A549 (cell line): ENCODE results near the gene ZNF69. TPM values are rescaled to one million over a fixed set of nuclear protein-coding genes. Genes with fewer than 3 reads are reported as not detected.

ENCODE experiments used
- ATAC-seq, 2 experiments: fragments of 200-7000 bp in 1 of 2; fragments of >200 bp in 1 of 2; cut with Nextera tagmentation in 1 of 2; cut with Tn5 transposase in 1 of 2; 3 replicates each; pipeline versions ENCODE4 v1.8.0 to v1.9.1; 2018 to 2020; ENCODE audit warnings: mild to moderate bottlenecking in 1 of 2, moderate library complexity in 1 of 2
- CTCF ChIA-PET: fragments of 300-600 bp; sonication (Branson Sonifier 250); formaldehyde crosslinking; extraction: SDS; loops from one replicate; lab custom pipeline; 2021; ENCODE audit warnings: antibody characterized with exemption, inconsistent platforms; lab: Yijun Ruan, JAX
- POLR2A ChIA-PET: fragments of 350-600 bp; formaldehyde crosslinking; extraction: SDS; loops from one replicate; lab custom pipeline; 2021; ENCODE audit warnings: antibody characterized with exemption, inconsistent platforms; lab: Yijun Ruan, JAX
- DNase-seq, 2 experiments: peaks; one replicate each; pipeline versions ENCODE4 v3.0.0 to v3.0.0-alpha.2; 2011 to 2016; ENCODE audit warnings: low read depth in 1 of 2, low spot score in 1 of 2
- FAIRE-seq: peaks from 2 replicates; lab custom pipeline; 2011; peaks lifted over from hg19 to GRCh38; lab: Jason Lieb, UNC
- H3K27ac ChIP-seq, 2 experiments: fragments of >200 bp; sonication (Bioruptor Twin); formaldehyde crosslinking; 3 replicates each; pipeline ENCODE4 v1.5.1; 2016 to 2017
- H3K4me1 ChIP-seq: fragments of >200 bp; sonication (Bioruptor Twin); formaldehyde crosslinking; 3 replicates; pipeline ENCODE4 v1.6.1; 2016
- H3K4me2 ChIP-seq: fragments of >200 bp; sonication (Bioruptor Twin); formaldehyde crosslinking; 3 replicates; pipeline ENCODE4 v1.6.1; 2016
- H3K4me3 ChIP-seq: fragments of >200 bp; sonication (Bioruptor Twin); formaldehyde crosslinking; 3 replicates; pipeline ENCODE4 v1.5.1; 2016
- H3K9me3 ChIP-seq: fragments of >200 bp; sonication (Bioruptor Twin); formaldehyde crosslinking; 3 replicates; pipeline ENCODE4 v1.6.1; 2016
- BHLHE40 ChIP-seq: IDR thresholded peaks from 2 replicates; pipeline ENCODE4 v1.6.1; 2012; ENCODE audit warnings: low read depth, low read length, inconsistent platforms
- CBX2 ChIP-seq: fragments of 200-600 bp; sonication (generic); IDR thresholded peaks from 2 replicates; pipeline ENCODE4 v1.6.1; 2016; ENCODE audit warnings: low read depth, mild to moderate bottlenecking, borderline replicate concordance
- CHD2 ChIP-seq: fragments of 150-350 bp; IDR thresholded peaks from 2 replicates; pipeline ENCODE4 v1.6.1; 2014; ENCODE audit warnings: low read length; ENCODE audit not compliant: partially characterized antibody
- CHD4 ChIP-seq: fragments of 200-600 bp; sonication (generic); IDR thresholded peaks from 2 replicates; pipeline ENCODE4 v1.6.1; 2016; ENCODE audit warnings: antibody characterized with exemption, mild to moderate bottlenecking, borderline replicate concordance
- EHF ChIP-seq: fragments of 250-450 bp; sonication (Bioruptor Pico); IDR thresholded peaks from 2 replicates; pipeline ENCODE4 v1.5.0; 2020; ENCODE audit warnings: mild to moderate bottlenecking
- EHMT2 ChIP-seq: fragments of 200-600 bp; sonication (generic); IDR thresholded peaks from 2 replicates; pipeline ENCODE4 v1.6.1; 2016; ENCODE audit warnings: antibody characterized with exemption, low read depth, mild to moderate bottlenecking, moderate library complexity
- ESRRA ChIP-seq: fragments of 150-350 bp; IDR thresholded peaks from 2 replicates; pipeline ENCODE4 v1.6.1; 2014; ENCODE audit warnings: mild to moderate bottlenecking, low read length, borderline replicate concordance
- HDAC2 ChIP-seq: fragments of 200-600 bp; sonication (generic); IDR thresholded peaks from 2 replicates; pipeline ENCODE4 v1.6.1; 2016
- HOXA7 ChIP-seq: fragments of 250-450 bp; sonication (Bioruptor Pico); IDR thresholded peaks from 2 replicates; pipeline ENCODE4 v1.5.0; 2020; ENCODE audit warnings: mild to moderate bottlenecking, moderate library complexity
- JUN ChIP-seq, 2 experiments: fragments of >200 bp; sonication (Bioruptor Twin); formaldehyde crosslinking; IDR thresholded peaks; 2 replicates in 1 of 2; 3 replicates in 1 of 2; pipeline ENCODE4 v1.6.1; 2016 to 2017
- MAFK ChIP-seq: fragments of 450-650 bp; IDR thresholded peaks from 2 replicates; pipeline ENCODE4 v1.6.1; 2014; ENCODE audit not compliant: partially characterized antibody
- POLR2A ChIP-seq: IDR thresholded peaks from 2 replicates; pipeline ENCODE4 v1.6.1; 2012; ENCODE audit warnings: mild to moderate bottlenecking, low read length
- RAD21 ChIP-seq, 2 experiments: fragments of >200 bp in 1 of 2; sonication (Bioruptor Twin) in 1 of 2; formaldehyde crosslinking in 1 of 2; IDR thresholded peaks in 1 of 2; conservative IDR thresholded peaks in 1 of 2; 2 replicates in 1 of 2; 3 replicates in 1 of 2; pipeline ENCODE4 v1.6.1; 2012 to 2018; ENCODE audit warnings: inconsistent platforms in 1 of 2
- ZFP36 ChIP-seq: fragments of 450-650 bp; IDR thresholded peaks from 2 replicates; pipeline ENCODE4 v1.6.1; 2014; ENCODE audit warnings: borderline replicate concordance; ENCODE audit not compliant: partially characterized antibody
- ZNF302 ChIP-seq: fragments of 250-450 bp; sonication (Bioruptor Pico); IDR thresholded peaks from 2 replicates; pipeline ENCODE4 v1.9.0; 2021; ENCODE audit warnings: inconsistent platforms, mild to moderate bottlenecking, moderate library complexity
- WGBS: methylation state at CpG from one replicate; pipeline ENCODE4 v1.1.6; 2017; ENCODE audit errors: missing lambda C conversion rate; 5-methylcytosine and 5-hydroxymethylcytosine counted together
- polyA plus RNA-seq, 4 experiments: library from polyadenylated mRNA; depleted of rRNA in 3 of 4; stranded (reverse); fragments of >200 nt; fragmentation: RNase III in 1 of 4; extraction: RNeasy Plus Mini Kit Qiagen cat#74134 plus additional on column Dnase treatment in 1 of 4; gene quantifications; 2 replicates in 3 of 4; 3 replicates in 1 of 4; pipeline ENCODE4 v1.2.3, GENCODE V29; 2011 to 2017
- TF ChIP-seq, protein P1 (sequence below): IDR thresholded peaks from 2 replicates; pipeline ENCODE4 v1.6.1; 2012; ENCODE audit warnings: low read depth, borderline replicate concordance

ZNF69 gene
- polyA plus RNA-seq, 2 of the 4 experiments (the other 2 are of a cell fraction): not detected

DNA sequence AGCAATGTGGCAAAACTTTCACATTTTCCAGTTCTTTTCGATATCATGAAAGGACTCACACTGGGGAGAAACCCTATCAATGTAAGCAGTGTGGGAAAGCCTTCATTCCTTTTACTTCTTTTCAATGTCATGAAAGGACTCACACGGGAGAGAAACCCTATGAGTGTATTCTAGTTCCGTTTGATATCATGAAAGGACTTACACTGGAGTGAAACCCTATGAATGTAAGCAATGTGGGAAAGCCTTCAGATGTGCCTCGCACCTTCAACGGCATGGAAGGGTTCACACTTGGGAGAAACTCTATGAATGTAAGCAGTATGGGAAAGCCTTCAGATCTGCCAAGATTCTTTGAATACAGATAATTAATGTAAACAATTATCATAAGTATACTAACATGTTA is 62.7 kb downstream of the ZNF69 start:
- H3K4me2 ChIP-seq: no peak overlapping the region
- FAIRE-seq: no peak
- ATAC-seq: no peak
- H3K4me3 ChIP-seq: no peak overlapping the region
- CTCF ChIA-PET: no interaction called here
- no peaks in the 10 kb centered on the region for H3K4me1 ChIP-seq
- H3K27ac ChIP-seq: no peak overlapping the region
- POLR2A ChIA-PET: no interaction called here
- peaks cover 17% of the 10 kb centered on the region for H3K9me3 ChIP-seq
- TF ChIP-seq CBX2: no peak
- no peak for TF ChIP-seq HOXA7
- no peak for TF ChIP-seq RAD21 (conservative IDR thresholded peaks at IDR 0.05 in 1 of 2, IDR thresholded peaks at IDR 0.05 in 1 of 2)
- TF ChIP-seq ESRRA: no peak
- no peak for TF ChIP-seq CHD4
- no peak for TF ChIP-seq POLR2A
- no peak for TF ChIP-seq JUN (IDR thresholded peaks at IDR 0.05)
- no peak for TF ChIP-seq EHMT2
- no peak for TF ChIP-seq CHD2
- TF ChIP-seq BHLHE40: no peak
- TF ChIP-seq, protein P1, sequence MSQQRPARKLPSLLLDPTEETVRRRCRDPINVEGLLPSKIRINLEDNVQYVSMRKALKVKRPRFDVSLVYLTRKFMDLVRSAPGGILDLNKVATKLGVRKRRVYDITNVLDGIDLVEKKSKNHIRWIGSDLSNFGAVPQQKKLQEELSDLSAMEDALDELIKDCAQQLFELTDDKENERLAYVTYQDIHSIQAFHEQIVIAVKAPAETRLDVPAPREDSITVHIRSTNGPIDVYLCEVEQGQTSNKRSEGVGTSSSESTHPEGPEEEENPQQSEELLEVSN: no peak
- TF ChIP-seq HDAC2: no peak
- TF ChIP-seq EHF (CRISPR knock-in tag): no peak
- TF ChIP-seq ZNF302 (CRISPR knock-in tag): no peak
- TF ChIP-seq ZFP36: no peak
- no peak for TF ChIP-seq MAFK
- 55% methylated on average over 5 of the region's 5 CpGs for WGBS
- DNase-seq: no peak

Other genes with a start within 250 kb of the ZNF69 start
- 3.7 and 3.9 TPM in 2 replicates for gene ZNF823, start 148.8 kb upstream of the ZNF69 start, polyA plus RNA-seq (2011; rRNA removed)
- gene ZNF823, start 148.8 kb upstream of the ZNF69 start, polyA plus RNA-seq (2017; fragmentation: RNase III; extraction: RNeasy Plus Mini Kit Qiagen cat#74134 plus additional on column Dnase treatment): 2.4 to 2.9 TPM (median 2.7 TPM) in 3 replicates
- 0.01 TPM in 1 of 2 replicates, not detected in the other for gene ZNF441, start 120.8 kb upstream of the ZNF69 start, polyA plus RNA-seq (2011; rRNA removed)
- gene ZNF441, start 120.8 kb upstream of the ZNF69 start, polyA plus RNA-seq (2017; fragmentation: RNase III; extraction: RNeasy Plus Mini Kit Qiagen cat#74134 plus additional on column Dnase treatment): 0.01 TPM in 1 of 3 replicates, not detected in the others
- gene ZNF491, start 89.3 kb upstream of the ZNF69 start, polyA plus RNA-seq (2011; rRNA removed): not detected in 2 replicates
- gene ZNF491, start 89.3 kb upstream of the ZNF69 start, polyA plus RNA-seq (2017; fragmentation: RNase III; extraction: RNeasy Plus Mini Kit Qiagen cat#74134 plus additional on column Dnase treatment): not detected in 3 replicates
- gene ZNF440, start 73.5 kb upstream of the ZNF69 start, polyA plus RNA-seq (2011; rRNA removed): not detected in 2 replicates
- gene ZNF440, start 73.5 kb upstream of the ZNF69 start, polyA plus RNA-seq (2017; fragmentation: RNase III; extraction: RNeasy Plus Mini Kit Qiagen cat#74134 plus additional on column Dnase treatment): 0.03 to 0.04 TPM in 2 of 3 replicates, not detected in the other
- gene ZNF439, start 39.1 kb upstream of the ZNF69 start, polyA plus RNA-seq (2011; rRNA removed): not detected in 2 replicates
- gene ZNF439, start 39.1 kb upstream of the ZNF69 start, polyA plus RNA-seq (2017; fragmentation: RNase III; extraction: RNeasy Plus Mini Kit Qiagen cat#74134 plus additional on column Dnase treatment): not detected in 3 replicates
- gene ZNF700, start 37.3 kb downstream of the ZNF69 start, polyA plus RNA-seq (2011; rRNA removed): 0.37 and 0.43 TPM in 2 replicates
- 0.30 to 0.37 TPM (median 0.33 TPM) in 3 replicates for gene ZNF700, start 37.3 kb downstream of the ZNF69 start, polyA plus RNA-seq (2017; fragmentation: RNase III; extraction: RNeasy Plus Mini Kit Qiagen cat#74134 plus additional on column Dnase treatment)
- not detected in 2 replicates for gene ZNF763, start 77.3 kb downstream of the ZNF69 start, polyA plus RNA-seq (2011; rRNA removed)
- not detected in 3 replicates for gene ZNF763, start 77.3 kb downstream of the ZNF69 start, polyA plus RNA-seq (2017; fragmentation: RNase III; extraction: RNeasy Plus Mini Kit Qiagen cat#74134 plus additional on column Dnase treatment)
- not detected in 2 replicates for gene ZNF433, start 147.9 kb downstream of the ZNF69 start, polyA plus RNA-seq (2011; rRNA removed)
- not detected in 3 replicates for gene ZNF433, start 147.9 kb downstream of the ZNF69 start, polyA plus RNA-seq (2017; fragmentation: RNase III; extraction: RNeasy Plus Mini Kit Qiagen cat#74134 plus additional on column Dnase treatment)
- gene ZNF878, start 165.2 kb downstream of the ZNF69 start, polyA plus RNA-seq (2011; rRNA removed): not detected in 2 replicates
- not detected in 3 replicates for gene ZNF878, start 165.2 kb downstream of the ZNF69 start, polyA plus RNA-seq (2017; fragmentation: RNase III; extraction: RNeasy Plus Mini Kit Qiagen cat#74134 plus additional on column Dnase treatment)
- gene ZNF844, start 176.9 kb downstream of the ZNF69 start, polyA plus RNA-seq (2011; rRNA removed): not detected in 2 replicates
- gene ZNF844, start 176.9 kb downstream of the ZNF69 start, polyA plus RNA-seq (2017; fragmentation: RNase III; extraction: RNeasy Plus Mini Kit Qiagen cat#74134 plus additional on column Dnase treatment): not detected in 3 replicates